NCI-H2196 treated with DMSO at 0.1 percent for 48 hours (cell line): Measurements from ENCODE around the gene SCAMP2.

Experiments
- DNase-seq: peaks from one replicate; lab custom pipeline; 2025; ENCODE audit not compliant: unreplicated experiment; lab: John Stamatoyannopoulos, UW

SCAMP2 gene

DNA sequence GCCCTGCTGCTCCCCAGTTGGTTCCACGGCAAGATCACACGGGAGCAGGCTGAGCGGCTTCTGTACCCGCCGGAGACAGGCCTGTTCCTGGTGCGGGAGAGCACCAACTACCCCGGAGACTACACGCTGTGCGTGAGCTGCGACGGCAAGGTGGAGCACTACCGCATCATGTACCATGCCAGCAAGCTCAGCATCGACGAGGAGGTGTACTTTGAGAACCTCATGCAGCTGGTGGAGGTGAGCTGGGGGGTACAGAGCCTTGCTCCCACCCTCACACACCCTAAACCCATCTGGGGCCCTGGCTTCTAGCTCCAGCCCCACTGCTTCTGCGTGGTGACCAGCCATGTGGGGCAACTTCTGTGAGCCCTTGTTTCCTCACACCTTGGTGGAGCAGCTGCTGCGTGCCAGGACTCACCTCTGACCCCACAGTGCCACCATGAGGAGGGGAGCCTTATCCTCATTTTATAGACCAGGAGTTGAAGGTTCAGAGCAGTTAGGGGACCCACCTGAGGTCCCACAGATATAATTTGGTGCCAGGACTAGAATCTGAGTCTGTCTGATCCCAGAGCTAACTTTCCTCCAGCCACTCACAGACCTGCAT is 73.8 kb downstream of the SCAMP2 start:
- DNase-seq: no peak

DNA sequence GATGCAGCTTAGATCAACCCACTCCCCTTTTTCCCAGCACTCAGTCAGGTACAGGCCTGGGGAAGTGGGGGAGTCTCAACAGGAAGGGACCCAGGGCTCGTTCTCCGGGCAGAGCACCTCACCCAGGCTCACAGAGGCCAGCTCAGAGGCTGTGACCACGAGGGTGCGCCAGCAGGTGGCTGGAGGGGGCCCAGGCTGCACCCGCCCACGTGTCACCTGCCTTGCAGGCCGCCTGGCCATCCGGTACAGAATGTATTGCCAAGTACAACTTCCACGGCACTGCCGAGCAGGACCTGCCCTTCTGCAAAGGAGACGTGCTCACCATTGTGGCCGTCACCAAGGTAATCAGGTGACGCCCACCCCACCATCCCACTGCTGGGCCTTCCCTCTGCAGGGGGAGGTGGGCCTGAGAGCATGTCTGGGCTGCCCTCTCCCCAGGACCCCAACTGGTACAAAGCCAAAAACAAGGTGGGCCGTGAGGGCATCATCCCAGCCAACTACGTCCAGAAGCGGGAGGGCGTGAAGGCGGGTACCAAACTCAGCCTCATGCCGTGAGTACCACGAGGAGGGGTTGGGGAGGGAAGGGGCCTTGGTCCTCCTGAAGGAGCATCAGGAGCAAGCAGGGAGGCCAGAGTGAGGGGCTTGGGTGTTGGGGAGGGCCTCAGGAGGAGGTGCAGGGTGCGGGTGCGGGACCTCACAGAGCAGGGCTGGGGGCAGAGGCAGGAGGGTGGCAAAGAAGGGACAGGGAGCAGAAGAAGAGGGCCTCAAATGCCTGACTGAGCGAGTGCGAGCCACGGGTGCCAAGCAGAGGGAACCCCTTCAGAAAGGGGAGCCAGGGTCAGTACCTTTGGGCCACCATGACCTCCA is 74.5 kb downstream of the SCAMP2 start:
- DNase-seq: no peak

DNA sequence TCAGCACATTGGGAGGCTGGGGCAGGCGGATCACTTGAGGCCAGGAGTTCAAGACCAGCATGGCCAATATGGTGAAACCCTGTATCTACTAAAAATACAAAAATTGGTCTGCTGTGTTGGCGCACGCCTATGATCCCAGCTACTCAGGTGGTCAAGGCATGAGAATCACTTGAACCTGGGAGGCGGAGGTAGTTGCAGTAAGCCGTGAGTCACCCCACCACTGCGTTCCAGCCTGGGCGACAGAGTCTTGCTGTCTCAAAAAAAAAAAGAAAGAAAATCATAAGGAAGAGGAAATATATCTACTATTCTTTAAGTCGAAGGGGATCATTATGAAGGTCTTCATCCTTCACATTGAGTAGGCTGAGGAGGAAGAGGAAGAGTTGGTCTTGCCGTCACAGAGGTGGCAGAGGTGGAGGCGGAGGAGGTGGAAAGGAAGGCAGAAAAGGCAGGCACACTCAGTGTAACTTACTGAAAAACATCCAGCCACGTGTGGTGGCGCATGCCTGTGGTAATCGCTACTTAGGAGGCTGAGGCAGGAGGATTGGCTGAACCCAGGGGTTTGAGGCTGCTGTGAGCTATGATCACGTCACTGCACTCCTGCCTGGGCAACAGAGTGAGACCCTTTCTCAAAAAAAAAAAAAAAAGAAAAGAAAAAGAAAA is 77.1 kb downstream of the SCAMP2 start:
- DNase-seq: no peak

DNA sequence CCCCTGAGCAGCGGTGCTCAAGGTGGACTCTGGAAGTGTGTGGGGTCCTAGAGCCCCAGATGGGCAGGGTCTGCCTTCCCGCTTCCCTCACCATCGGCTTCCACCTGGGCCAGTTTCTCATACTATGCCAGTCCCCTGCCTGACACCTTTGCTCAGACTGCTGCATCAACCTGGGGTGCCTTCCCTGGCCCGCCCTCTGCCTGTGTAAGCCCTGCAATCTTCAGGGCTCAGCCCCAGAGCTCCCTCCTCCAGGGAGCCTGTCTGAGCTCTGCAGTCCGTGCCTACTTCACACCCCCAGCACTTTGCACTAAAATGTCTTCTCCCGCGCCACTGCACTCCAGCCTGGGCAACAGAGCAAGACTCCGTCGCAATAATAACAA is 78.2 kb downstream of the SCAMP2 start:
- DNase-seq: no peak

DNA sequence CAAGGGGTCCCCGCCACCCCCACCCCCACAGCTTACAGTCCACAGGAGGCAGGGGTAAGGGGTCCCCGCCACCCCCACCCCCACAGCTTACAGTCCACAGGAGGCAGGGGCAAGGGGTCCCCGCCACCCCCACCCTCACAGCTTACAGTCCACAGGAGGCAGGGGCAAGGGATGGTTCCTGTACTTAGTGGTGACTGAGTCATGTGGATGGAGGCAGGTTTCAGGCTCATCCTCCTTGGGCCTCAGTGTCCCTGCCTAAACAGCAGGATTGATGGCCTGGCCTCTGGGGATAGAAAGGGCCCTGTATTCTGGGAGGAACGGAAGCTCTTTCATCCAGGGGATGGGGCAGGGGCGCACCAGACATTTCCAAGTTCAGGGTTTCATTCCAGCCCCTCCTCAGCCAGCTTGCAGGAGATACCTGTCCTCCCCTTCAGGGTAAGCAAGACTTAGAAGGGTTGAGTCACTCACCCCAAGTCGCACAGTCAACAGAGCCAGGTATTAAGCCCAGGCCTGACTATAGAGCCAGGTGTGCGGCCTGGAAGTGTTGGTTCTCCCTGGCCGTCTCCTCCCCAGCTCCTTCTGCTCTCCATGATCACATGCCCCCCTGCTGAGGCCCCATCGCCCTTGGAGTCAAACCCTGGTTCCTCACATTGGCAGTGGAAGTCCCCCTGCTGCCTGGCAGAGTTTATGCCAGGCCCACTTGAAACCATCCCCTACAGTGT is 78.8 kb downstream of the SCAMP2 start:
- no peak for DNase-seq
